ENCODE results near the gene PKIG. TPM values are rescaled to one million over a fixed set of nuclear protein-coding genes. Genes with fewer than 3 reads are reported as not detected.

The PKIG gene
- polyA plus RNA-seq, 1 of the 3 experiments (the other 2 are of a cell fraction), result 92.9 TPM

DNA sequence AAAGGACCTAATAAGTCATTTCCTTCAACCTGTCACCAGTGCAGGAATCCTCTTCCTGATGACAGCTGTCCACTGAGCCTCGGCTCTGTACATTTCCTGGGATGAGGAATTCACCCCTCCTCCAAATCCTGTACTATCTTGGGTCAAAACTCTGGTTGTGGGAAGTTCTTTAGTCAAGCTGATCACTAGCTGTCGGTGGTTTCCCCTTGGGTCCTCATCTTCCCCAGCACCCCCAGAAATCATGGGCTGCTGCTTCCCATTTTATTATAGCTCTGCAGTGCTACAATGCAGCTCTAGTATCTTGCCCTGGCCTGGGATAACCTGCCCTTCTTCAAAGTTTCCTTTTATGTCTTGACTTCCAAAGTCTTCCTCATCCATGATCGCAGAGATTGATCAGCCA is 83.7 kb downstream of the PKIG start:
- 82% methylated on average over 3 of the region's 3 CpGs for WGBS (ENCODE audit: low lambda C conversion rate)
- Histone ChIP-seq H3K4me2 (no peak overlapping the region), H3K9me3 (no peaks in the 10 kb centered on the region), H3F3A (replicated peaks; ENCODE audit: insufficient read depth) (peaks cover 10% of the 10 kb centered on the region), H3K4me1 (ENCODE audit: control insufficient read depth in 1 of 2, insufficient read depth in 2 of 2, low read depth in 1 of 2, low read length in 1 of 2) (no peaks in the 10 kb centered on the region), H3K4me3 (ENCODE audit: low read depth in 2 of 2, low read length in 1 of 2) (no peak overlapping the region), H2AFZ (ENCODE audit: low read depth) (no peak overlapping the region), H4K20me1 (ENCODE audit: insufficient read depth) (no peaks in the 10 kb centered on the region), H3K27me3 (ENCODE audit: insufficient read depth) (no peaks in the 10 kb centered on the region), H3K27ac (ENCODE audit: low read depth in 2 of 2, low read length in 1 of 2) (no peak overlapping the region), H3K36me3 (replicated peaks in 1 of 2; ENCODE audit: control insufficient read depth in 1 of 2, insufficient read depth in 2 of 2, low read length in 1 of 2) (no peaks in the 10 kb centered on the region), H3K9ac (no peak overlapping the region), H3K9me2 (no peaks in the 10 kb centered on the region), H3K79me2 (ENCODE audit: insufficient read depth) (no peaks in the 10 kb centered on the region)
- no peak for DNase-seq
- ChIA-PET CTCF (interaction anchor here (0.6 to 1.5 kb wide), 4 partner anchors 17 to 509 kb away, joined by 3 to 6 read pairs (median 4); no protein-coding TSS in a partner anchor), POLR2A (no interaction called here)
- TF ChIP-seq TCF12 (IDR thresholded peaks at IDR 0.05), result no peak
- no peak for TF ChIP-seq USF2 (IDR thresholded peaks at IDR 0.05; ENCODE audit: borderline replicate concordance, low read depth, low read length)
- TF ChIP-seq FOXJ3 (CRISPR knock-in tag; IDR thresholded peaks at IDR 0.05), result no peak
- TF ChIP-seq FOSL2 (IDR thresholded peaks at IDR 0.05; ENCODE audit: borderline replicate concordance, low read depth), result no peak
- TF ChIP-seq, protein P1, sequence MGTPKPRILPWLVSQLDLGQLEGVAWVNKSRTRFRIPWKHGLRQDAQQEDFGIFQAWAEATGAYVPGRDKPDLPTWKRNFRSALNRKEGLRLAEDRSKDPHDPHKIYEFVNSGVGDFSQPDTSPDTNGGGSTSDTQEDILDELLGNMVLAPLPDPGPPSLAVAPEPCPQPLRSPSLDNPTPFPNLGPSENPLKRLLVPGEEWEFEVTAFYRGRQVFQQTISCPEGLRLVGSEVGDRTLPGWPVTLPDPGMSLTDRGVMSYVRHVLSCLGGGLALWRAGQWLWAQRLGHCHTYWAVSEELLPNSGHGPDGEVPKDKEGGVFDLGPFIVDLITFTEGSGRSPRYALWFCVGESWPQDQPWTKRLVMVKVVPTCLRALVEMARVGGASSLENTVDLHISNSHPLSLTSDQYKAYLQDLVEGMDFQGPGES (IDR thresholded peaks at IDR 0.05; ENCODE audit: low read depth, low read length), result no peak
- TF ChIP-seq ZBTB33 (IDR thresholded peaks at IDR 0.05; ENCODE audit: borderline replicate concordance, low read depth), result no peak
- TF ChIP-seq JUND (IDR thresholded peaks at IDR 0.05), result no peak
- TF ChIP-seq SIN3A (IDR thresholded peaks at IDR 0.05; ENCODE audit: borderline replicate concordance, low read depth, low read length), result no peak
- TF ChIP-seq PBX3 (IDR thresholded peaks at IDR 0.05), result no peak
- TF ChIP-seq GABPA (IDR thresholded peaks at IDR 0.05; ENCODE audit: low read depth), result no peak

Other genes starting within 250 kb of the PKIG start
- not detected in 2 replicates for gene R3HDML, start 245.5 kb upstream of the PKIG start, polyA plus RNA-seq (2012; rRNA removed)
- not detected in 2 replicates for gene HNF4A, start 226.9 kb upstream of the PKIG start, polyA plus RNA-seq (2012; rRNA removed)
- gene TTPAL, start 106.7 kb upstream of the PKIG start, polyA plus RNA-seq (2012; rRNA removed), result 4.9 and 5.7 TPM in 2 replicates
- gene SERINC3, start 60.5 kb upstream of the PKIG start, polyA plus RNA-seq (2012; rRNA removed), result 105 and 173 TPM in 2 replicates
- 25.7 and 28.3 TPM in 2 replicates for gene ADA, start 69.1 kb downstream of the PKIG start, polyA plus RNA-seq (2012; rRNA removed)
- gene CCN5, start 132.8 kb downstream of the PKIG start, polyA plus RNA-seq (2012; rRNA removed), result 0.05 TPM in 2 replicates
- gene KCNK15, start 163.3 kb downstream of the PKIG start, polyA plus RNA-seq (2012; rRNA removed), result 0.02 and 0.10 TPM in 2 replicates
- 0.13 and 0.44 TPM in 2 replicates for gene RIMS4, start 228.0 kb downstream of the PKIG start, polyA plus RNA-seq (2012; rRNA removed)